SK-N-SH (cell line): ENCODE data around the gene FUT6. TPM values are rescaled to one million over a fixed set of nuclear protein-coding genes. Genes with fewer than 3 reads are reported as not detected.

Experiments used
- CTCF ChIA-PET: fragments of 300-600, 350-600 bp; formaldehyde crosslinking; extraction: SDS; loops from one replicate; lab custom pipeline; 2021; lab: Yijun Ruan, JAX
- POLR2A ChIA-PET: fragments of 350-600 bp; sonication (Branson Sonifier 250); formaldehyde crosslinking; extraction: SDS; loops from one replicate; lab custom pipeline; 2020; ENCODE audit warnings: antibody characterized with exemption, inconsistent platforms; lab: Yijun Ruan, JAX
- DNase-seq: peaks from one replicate; pipeline ENCODE4 v3.0.0; 2012
- H2AFZ ChIP-seq: fragments of 200-600 bp; sonication (generic); 2 replicates; pipeline ENCODE4 v1.8.1; 2016; ENCODE audit warnings: antibody characterized with exemption, mild to moderate bottlenecking, low read depth
- H3F3A ChIP-seq: fragments of 200-600 bp; sonication (generic); replicated peaks from 2 replicates; pipeline ENCODE3; 2016; ENCODE audit warnings: antibody characterized with exemption, mild to moderate bottlenecking; ENCODE audit not compliant: insufficient read depth
- H3K27ac ChIP-seq, 2 experiments: fragments of 200-500 bp in 1 of 2; fragments of 200-600 bp in 1 of 2; sonication (Bioruptor generic) in 1 of 2; sonication (generic), shearing (Covaris generic) in 1 of 2; 2 replicates each; pipeline versions ENCODE4 v1.5.1 to v1.6.1; 2014 to 2016; ENCODE audit warnings: low read depth in 2 of 2, inconsistent platforms in 1 of 2, low read length in 1 of 2, mild to moderate bottlenecking in 1 of 2, mixed read lengths in 1 of 2
- H3K27me3 ChIP-seq: fragments of 200-600 bp; sonication (generic), shearing (Covaris generic); 2 replicates; pipeline ENCODE4 v1.6.1; 2016; ENCODE audit warnings: mixed run types; ENCODE audit not compliant: insufficient read depth
- H3K36me3 ChIP-seq, 2 experiments: fragments of 200-500 bp in 1 of 2; fragments of 200-600 bp in 1 of 2; sonication (Bioruptor generic) in 1 of 2; sonication (generic) in 1 of 2; replicated peaks in 1 of 2; 2 replicates each; pipeline versions ENCODE3 to v1.5.1; 2014 to 2016; ENCODE audit warnings: low read length in 1 of 2, mild to moderate bottlenecking in 1 of 2; ENCODE audit not compliant: insufficient read depth in 2 of 2, control insufficient read depth in 1 of 2
- H3K4me1 ChIP-seq, 2 experiments: fragments of 200-500 bp in 1 of 2; fragments of 200-600 bp in 1 of 2; sonication (Bioruptor generic) in 1 of 2; sonication (generic), shearing (Covaris generic) in 1 of 2; 2 replicates each; pipeline versions ENCODE4 v1.5.1 to v1.6.1; 2014 to 2016; ENCODE audit warnings: low read depth in 1 of 2, low read length in 1 of 2, mixed run types in 1 of 2; ENCODE audit not compliant: insufficient read depth in 2 of 2, control insufficient read depth in 1 of 2
- H3K4me2 ChIP-seq: fragments of 200-600 bp; sonication (generic), shearing (Covaris generic); 2 replicates; pipeline ENCODE4 v1.6.1; 2017; ENCODE audit warnings: mixed run types
- H3K4me3 ChIP-seq, 2 experiments: fragments of 200-500 bp in 1 of 2; fragments of 200-600 bp in 1 of 2; sonication (Bioruptor generic) in 1 of 2; sonication (generic), shearing (Covaris generic) in 1 of 2; 2 replicates each; pipeline versions ENCODE4 v1.5.1 to v1.8.1; 2014 to 2016; ENCODE audit warnings: low read depth in 2 of 2, inconsistent platforms in 1 of 2, low read length in 1 of 2, mild to moderate bottlenecking in 1 of 2, mixed read lengths in 1 of 2, moderate library complexity in 1 of 2
- H3K79me2 ChIP-seq: fragments of 200-600 bp; sonication (generic); 2 replicates; pipeline ENCODE4 v1.8.1; 2017; ENCODE audit warnings: mild to moderate bottlenecking; ENCODE audit not compliant: insufficient read depth
- H3K9ac ChIP-seq: fragments of 200-600 bp; sonication (generic); 2 replicates; pipeline ENCODE4 v1.6.1; 2017; ENCODE audit warnings: mixed run types
- H3K9me2 ChIP-seq: fragments of 200-600 bp; sonication (generic); 2 replicates; pipeline ENCODE4 v1.6.1; 2017; ENCODE audit warnings: mixed run types
- H3K9me3 ChIP-seq: fragments of 200-600 bp; sonication (generic); 2 replicates; pipeline ENCODE4 v1.6.1; 2017; ENCODE audit warnings: mixed run types, mild to moderate bottlenecking, moderate library complexity
- H4K20me1 ChIP-seq: fragments of 200-600 bp; sonication (generic); 2 replicates; pipeline ENCODE4 v1.6.1; 2017; ENCODE audit warnings: mild to moderate bottlenecking, mixed run types; ENCODE audit not compliant: insufficient read depth
- CTCF ChIP-seq: fragments of 200-600 bp; sonication (generic); IDR thresholded peaks from 2 replicates; pipeline ENCODE4 v1.6.1; 2017; ENCODE audit warnings: antibody characterized with exemption, mild to moderate bottlenecking, moderate library complexity
- EP300 ChIP-seq, 2 experiments: IDR thresholded peaks; 2 replicates each; pipeline versions ENCODE4 v1.4.0 to v1.6.1; 2012; ENCODE audit warnings: borderline replicate concordance in 1 of 2, low read depth in 1 of 2, low read length in 1 of 2
- FOXM1 ChIP-seq: IDR thresholded peaks from 2 replicates; pipeline ENCODE4 v1.4.0; 2012; ENCODE audit warnings: low read depth, mild to moderate bottlenecking
- IRF3 ChIP-seq: fragments of 150-350 bp; IDR thresholded peaks from 2 replicates; pipeline ENCODE4 v1.6.1; 2016; ENCODE audit warnings: mild to moderate bottlenecking, low read depth, low read length
- RCOR1 ChIP-seq: fragments of 150-350 bp; IDR thresholded peaks from 2 replicates; pipeline ENCODE4 v1.6.1; 2017; ENCODE audit warnings: antibody characterized with exemption, low read length
- SMC3 ChIP-seq: IDR thresholded peaks from 2 replicates; pipeline ENCODE4 v1.6.1; 2012; ENCODE audit warnings: low read depth, low read length, improper control_type of control experiment
- WGBS: methylation state at CpG from one replicate; pipeline ENCODE4 v1.1.6; 2017; ENCODE audit warnings: low lambda C conversion rate; 5-methylcytosine and 5-hydroxymethylcytosine counted together
- polyA plus RNA-seq, 3 experiments: library from polyadenylated mRNA; depleted of rRNA; stranded (reverse); fragments of >200 nt; gene quantifications; 2 replicates each; pipeline ENCODE4 v1.2.3, GENCODE V29; 2012

Gene FUT6
- polyA plus RNA-seq, 1 of the 3 experiments (the other 2 are of a cell fraction) = not detected

- H3K79me2 ChIP-seq = no peaks in the 10 kb centered on the region
- ChIA-PET CTCF (interaction anchor here (1.3 kb wide), 1 partner anchor 61 kb away, joined by 4 read pairs; no protein-coding TSS in a partner anchor), POLR2A (no interaction called here)
- DNase-seq = peak; percentile 19
- H3K4me3 ChIP-seq = no peak overlapping the region
- H3K4me2 ChIP-seq = no peak overlapping the region
- no peak overlapping the region for H3K27ac ChIP-seq
- 75% methylated on average over 11 of the region's 14 CpGs for WGBS
- no peaks in the 10 kb centered on the region for H3K36me3 ChIP-seq
- peak in 1 of 2 experiments; percentile 32; a peak in 1 of 4 replicates for TF ChIP-seq EP300 (IDR thresholded peaks at IDR 0.05; ENCODE audit: borderline replicate concordance in 1 of 2, low read depth in 1 of 2, low read length in 1 of 2)
- peak; percentile 19; the same call in 1 of the 2 replicates for TF ChIP-seq CTCF
- no peak for TF ChIP-seq FOXM1
- TF ChIP-seq IRF3 = no peak
- H2AFZ ChIP-seq = no peak overlapping the region
- no peak overlapping the region for H3K9ac ChIP-seq
- no peaks in the 10 kb centered on the region for H3K9me2 ChIP-seq
- no peaks in the 10 kb centered on the region for H4K20me1 ChIP-seq
- no peaks in the 10 kb centered on the region for H3F3A ChIP-seq
- H3K9me3 ChIP-seq = no peaks in the 10 kb centered on the region
- H3K27me3 ChIP-seq = no peaks in the 10 kb centered on the region
- no peaks in the 10 kb centered on the region for H3K4me1 ChIP-seq
These were observed 25.4 kb upstream of the FUT6 start for GRCh38 chr19:5864725-5865486.

- ChIA-PET POLR2A (no interaction called here), CTCF (no interaction called here)
- H3K4me1 ChIP-seq = no peaks in the 10 kb centered on the region
- H3K4me2 ChIP-seq = no peak overlapping the region
- H3K27me3 ChIP-seq = no peaks in the 10 kb centered on the region
- H3K79me2 ChIP-seq = no peaks in the 10 kb centered on the region
- no peak overlapping the region for H3K9ac ChIP-seq
- H3K27ac ChIP-seq = no peak overlapping the region
- H3F3A ChIP-seq = no peaks in the 10 kb centered on the region
- no peak overlapping the region for H3K4me3 ChIP-seq
- TF ChIP-seq EP300 (IDR thresholded peaks at IDR 0.05; ENCODE audit: borderline replicate concordance in 1 of 2, low read depth in 1 of 2, low read length in 1 of 2) (peak in 1 of 2 experiments; percentile 60; a peak in 2 of 4 replicates), RCOR1 (no peak), SMC3 (no peak)
- H3K36me3 ChIP-seq = no peaks in the 10 kb centered on the region
- no peaks in the 10 kb centered on the region for H3K9me2 ChIP-seq
- no peaks in the 10 kb centered on the region for H3K9me3 ChIP-seq
- WGBS = 3% methylated on average over 3 of the region's 9 CpGs
- H2AFZ ChIP-seq = no peak overlapping the region
- peak; percentile 10 for DNase-seq
- H4K20me1 ChIP-seq = no peaks in the 10 kb centered on the region
These were observed 24.7 kb upstream of the FUT6 start for GRCh38 chr19:5864013-5864720.
